Esophagus muscularis mucosa (tissue), 4 donors: ENCODE measurements around the gene ABHD13. TPM values are rescaled to one million over a fixed set of nuclear protein-coding genes. Genes with fewer than 3 reads are reported as not detected.
A peak's percentile ranks its signal among the peaks of the same experiment; 100 is the strongest.
"Not testable (repeated sequence)": the region's sequence is repeated elsewhere in the genome, so short reads cannot be mapped to it uniquely, and the experiment has no call there.

Source experiments
- DNase-seq: peaks from one replicate; pipeline ENCODE4 v3.0.0-alpha.2; 2017; ENCODE audit errors: extremely low spot score
- H3K27ac ChIP-seq, 4 donors: fragments of 200-600 bp; sonication (generic); replicated peaks in 1 of 4; 1 replicate in 3 of 4; 2 replicates in 1 of 4; pipeline ENCODE4 v1.5.1; 2016 to 2019; ENCODE audit warnings: mild to moderate bottlenecking in 1 of 4
- H3K27me3 ChIP-seq, 4 donors: fragments of 200-600 bp; sonication (generic); one replicate each; pipeline versions ENCODE4 v1.5.1 to v1.6.0; 2016 to 2019
- H3K36me3 ChIP-seq, 4 donors: fragments of 200-600 bp; sonication (generic); one replicate each; pipeline ENCODE4 v1.5.1; 2016 to 2019
- H3K4me1 ChIP-seq, 4 donors: fragments of 200-600 bp; sonication (generic); one replicate each; pipeline ENCODE4 v1.5.1; 2016 to 2019
- H3K4me3 ChIP-seq, 4 donors: fragments of 200-600 bp; sonication (generic); 1 replicate in 2 of 4; 2 replicates in 2 of 4; pipeline ENCODE4 v1.5.1; 2016 to 2019; ENCODE audit warnings: mild to moderate bottlenecking in 4 of 4, moderate library complexity in 1 of 4
- H3K9me3 ChIP-seq, 4 donors: fragments of 200-600 bp; sonication (generic); 1 replicate in 3 of 4; 2 replicates in 1 of 4; pipeline ENCODE4 v1.5.1; 2016 to 2019
- CTCF ChIP-seq, 3 experiments: fragments of 200-600 bp in 2 of 3; fragments of 450-650 bp in 1 of 3; sonication (generic) in 2 of 3; IDR thresholded peaks; one replicate each; pipeline ENCODE4 v1.5.1; 2017 to 2019; ENCODE audit warnings: antibody characterized with exemption in 3 of 3, mild to moderate bottlenecking in 2 of 3, moderate library complexity in 1 of 3
- EP300 ChIP-seq: sonication (generic); formaldehyde crosslinking; IDR thresholded peaks from one replicate; pipeline ENCODE4 v1.6.1; 2017; ENCODE audit warnings: antibody characterized with exemption
- POLR2A ChIP-seq: fragments of 450-650 bp; IDR thresholded peaks from one replicate; pipeline ENCODE4 v1.6.1; 2017; ENCODE audit warnings: antibody characterized with exemption, moderate library complexity, mild to moderate bottlenecking, low read depth
- POLR2AphosphoS5 ChIP-seq, 2 donors: sonication (generic); formaldehyde crosslinking; IDR thresholded peaks; one replicate each; pipeline ENCODE4 v1.6.1; 2017; ENCODE audit warnings: antibody characterized with exemption in 2 of 2
- WGBS: methylation state at CpG from one replicate; pipeline ENCODE4 v1.1.5; 2018; 5-methylcytosine and 5-hydroxymethylcytosine counted together
- intact Hi-C: fragments of 100-400 bp; cut with DNase I; formaldehyde crosslinking; loops from one replicate; pipeline ENCODE4 v1.15.1; 2023
- total RNA-seq, 4 donors: library from RNA; depleted of rRNA; stranded (reverse); fragments of >200 nt; gene quantifications; one replicate each; pipeline versions ENCODE4 v1.1.0 to v1.2.1, GENCODE V29; 2016

Gene ABHD13
- total RNA-seq, 4 donors from 2014 or later: 10.3 to 12.9 (median 11.1) TPM

GRCh38 chr13:108263621-108264355 is 45.6 kb downstream of the ABHD13 start:
- intact Hi-C loops: no loop called here
- Histone ChIP-seq H3K27ac (no peak overlapping the region), H3K4me1 (peaks cover 0 to under 1% (median 0%) of the 10 kb centered on the region in 4 donors), H3K4me3 (no peak overlapping the region), H3K27me3 (no peaks in the 10 kb centered on the region), H3K9me3 (no peaks in the 10 kb centered on the region), H3K36me3 (peaks cover 0 to 10% (median 3%) of the 10 kb centered on the region in 4 donors)
- 91% methylated on average over 9 of the region's 9 CpGs for WGBS
- TF ChIP-seq POLR2AphosphoS5 (IDR thresholded peaks at IDR 0.05) (no peak), POLR2A (no peak), CTCF (IDR thresholded peaks at IDR 0.05) (no peak), EP300 (no peak)
- DNase-seq: no peak

GRCh38 chr13:108266321-108266990 is 48.3 kb downstream of the ABHD13 start:
- TF ChIP-seq POLR2A (no peak), EP300 (no peak), CTCF (IDR thresholded peaks at IDR 0.05) (no peak), POLR2AphosphoS5 (IDR thresholded peaks at IDR 0.05) (no peak)
- intact Hi-C loops: no loop called here
- no peak overlapping the region for H3K4me3 ChIP-seq
- peaks cover 0 to 9% (median 3%) of the 10 kb centered on the region in 4 donors for H3K36me3 ChIP-seq
- H3K4me1 ChIP-seq: peaks cover 5 to 16% (median 15%) of the 10 kb centered on the region in 4 donors
- no peaks in the 10 kb centered on the region for H3K9me3 ChIP-seq
- H3K27ac ChIP-seq: peak overlapping the region in 1 of 4 donors; percentile 14
- H3K27me3 ChIP-seq: no peaks in the 10 kb centered on the region
- 70% methylated on average over 10 of the region's 10 CpGs for WGBS
- no peak for DNase-seq

GRCh38 chr13:108267347-108267746 is 49.2 kb downstream of the ABHD13 start:
- intact Hi-C loops: no loop called here
- 93% methylated on average over 4 of the region's 4 CpGs for WGBS
- no peak for DNase-seq

GRCh38 chr13:108267855-108268254 is 49.7 kb downstream of the ABHD13 start:
- H3K27me3 ChIP-seq, H3K4me3 ChIP-seq, DNase-seq, H3K27ac ChIP-seq, H3K9me3 ChIP-seq, intact Hi-C loops, H3K36me3 ChIP-seq: not testable (repeated sequence)
- 97% methylated on average over 3 of the region's 3 CpGs for WGBS
- H3K4me1 ChIP-seq: peaks cover 5 to 16% (median 15%) of the 10 kb centered on the region in 4 donors

More at GRCh38 chr13:108267347-108267746, 49.2 kb downstream of the ABHD13 start:
- Histone ChIP-seq H3K27ac (no peak overlapping the region), H3K27me3 (no peaks in the 10 kb centered on the region), H3K4me1 (peaks cover 5 to 16% (median 15%) of the 10 kb centered on the region in 4 donors), H3K4me3 (no peak overlapping the region), H3K9me3 (no peaks in the 10 kb centered on the region), H3K36me3 (peaks cover 0 to 6% (median 3%) of the 10 kb centered on the region in 4 donors)
- TF ChIP-seq POLR2A (no peak), POLR2AphosphoS5 (IDR thresholded peaks at IDR 0.05) (no peak), CTCF (IDR thresholded peaks at IDR 0.05) (no peak), EP300 (no peak)

- peaks cover 0 to 6% (median 3%) of the 10 kb centered on the region in 4 donors for H3K36me3 ChIP-seq
- DNase-seq: no peak
- H3K4me1 ChIP-seq: peaks cover 5 to 16% (median 15%) of the 10 kb centered on the region in 4 donors
- 85% methylated on average over 4 of the region's 4 CpGs for WGBS
- H3K9me3 ChIP-seq: no peaks in the 10 kb centered on the region
- TF ChIP-seq POLR2A (no peak), EP300 (no peak), CTCF (IDR thresholded peaks at IDR 0.05) (no peak)
- no peaks in the 10 kb centered on the region for H3K27me3 ChIP-seq
- intact Hi-C loops: no loop called here
- H3K27ac ChIP-seq: no peak overlapping the region
- no peak overlapping the region for H3K4me3 ChIP-seq
These were observed 50.4 kb downstream of the ABHD13 start for GRCh38 chr13:108268466-108269112.
